KMS-11 (cell line): ENCODE data around the gene PLA2G2D.

ENCODE experiments used
- H2AFZ ChIP-seq: fragments of 200-600 bp; sonication (generic); 2 replicates; pipeline ENCODE4 v1.6.1; 2016; ENCODE audit warnings: antibody characterized with exemption, mixed run types, low read depth
- H3K27ac ChIP-seq: fragments of 200-600 bp; sonication (generic); 2 replicates; pipeline ENCODE4 v1.6.1; 2016; ENCODE audit warnings: mild to moderate bottlenecking, mixed run types
- H3K27me3 ChIP-seq: fragments of 200-600 bp; sonication (generic); 2 replicates; pipeline ENCODE4 v1.6.1; 2017; ENCODE audit warnings: mild to moderate bottlenecking, low read depth, mixed run types, moderate library complexity; ENCODE audit not compliant: insufficient read depth
- H3K36me3 ChIP-seq: fragments of 200-600 bp; sonication (generic); 2 replicates; pipeline ENCODE4 v1.6.1; 2017; ENCODE audit warnings: mild to moderate bottlenecking, mixed run types; ENCODE audit not compliant: insufficient read depth
- H3K4me1 ChIP-seq: fragments of 200-600 bp; sonication (generic); 2 replicates; pipeline ENCODE4 v1.6.1; 2016; ENCODE audit warnings: mild to moderate bottlenecking, low read depth, mixed run types; ENCODE audit not compliant: poor library complexity, severe bottlenecking
- H3K4me2 ChIP-seq: fragments of 200-600 bp; sonication (generic); 2 replicates; pipeline ENCODE4 v1.7.0; 2016; ENCODE audit warnings: mild to moderate bottlenecking, mixed run types
- H3K4me3 ChIP-seq: fragments of 200-600 bp; sonication (generic); IDR thresholded peaks from 2 replicates; pipeline ENCODE4 v1.6.1; 2017; ENCODE audit warnings: low read depth, low read length, mixed read lengths; ENCODE audit not compliant: insufficient read depth
- H3K79me2 ChIP-seq: fragments of 200-600 bp; sonication (generic); 2 replicates; pipeline ENCODE4 v1.6.1; 2016; ENCODE audit warnings: low read depth, mixed run types; ENCODE audit not compliant: insufficient read depth
- H3K9ac ChIP-seq: fragments of 200-600 bp; sonication (generic); 2 replicates; pipeline ENCODE4 v1.6.1; 2016; ENCODE audit warnings: mild to moderate bottlenecking, mixed run types
- H4K20me1 ChIP-seq: fragments of 200-600 bp; sonication (generic); 2 replicates; pipeline ENCODE4 v1.6.1; 2016; ENCODE audit warnings: mild to moderate bottlenecking, mixed run types; ENCODE audit not compliant: insufficient read depth
- CTCF ChIP-seq: fragments of 200-600 bp; sonication (generic); conservative IDR thresholded peaks from 2 replicates; pipeline ENCODE4 v1.6.1; 2017; ENCODE audit warnings: low read depth, mild to moderate bottlenecking, antibody characterized with exemption, low read length, moderate library complexity, mixed read lengths

Gene PLA2G2D

GRCh38 chr1:20075345-20075744 is 44.0 kb downstream of the PLA2G2D start:
- H3K4me3 ChIP-seq: no peak overlapping the region
- TF ChIP-seq CTCF: no peak
- no peak overlapping the region for H3K27ac ChIP-seq
- H3K4me1 ChIP-seq: no peaks in the 10 kb centered on the region
- peaks cover 55% of the 10 kb centered on the region for H3K27me3 ChIP-seq
- H3K9ac ChIP-seq: no peak overlapping the region
- H3K79me2 ChIP-seq: no peaks in the 10 kb centered on the region
- no peak overlapping the region for H3K4me2 ChIP-seq
- no peaks in the 10 kb centered on the region for H3K36me3 ChIP-seq
- no peak overlapping the region for H2AFZ ChIP-seq
- no peaks in the 10 kb centered on the region for H4K20me1 ChIP-seq

GRCh38 chr1:20074725-20075171 is 44.6 kb downstream of the PLA2G2D start:
- Histone ChIP-seq H3K79me2 (no peaks in the 10 kb centered on the region), H3K9ac (no peak overlapping the region), H3K36me3 (no peaks in the 10 kb centered on the region), H3K27me3 (peaks cover 57% of the 10 kb centered on the region), H3K27ac (no peak overlapping the region), H4K20me1 (no peaks in the 10 kb centered on the region), H3K4me2 (no peak overlapping the region), H3K4me3 (no peak overlapping the region), H2AFZ (no peak overlapping the region), H3K4me1 (no peaks in the 10 kb centered on the region)
- TF ChIP-seq CTCF: no peak

GRCh38 chr1:20074055-20074724 is 45.1 kb downstream of the PLA2G2D start:
- Histone ChIP-seq H3K27me3 (peaks cover 61% of the 10 kb centered on the region), H3K9ac (no peak overlapping the region), H3K4me1 (no peaks in the 10 kb centered on the region), H4K20me1 (no peaks in the 10 kb centered on the region), H3K4me3 (no peak overlapping the region), H2AFZ (no peak overlapping the region), H3K36me3 (no peaks in the 10 kb centered on the region), H3K4me2 (no peak overlapping the region), H3K27ac (no peak overlapping the region), H3K79me2 (no peaks in the 10 kb centered on the region)
- no peak for TF ChIP-seq CTCF

- Histone ChIP-seq H3K36me3 (no peaks in the 10 kb centered on the region), H3K4me2 (no peak overlapping the region), H2AFZ (no peak overlapping the region), H3K27me3 (peaks cover 66% of the 10 kb centered on the region), H3K4me3 (no peak overlapping the region), H3K27ac (no peak overlapping the region), H3K79me2 (no peaks in the 10 kb centered on the region), H4K20me1 (no peaks in the 10 kb centered on the region), H3K9ac (no peak overlapping the region), H3K4me1 (no peaks in the 10 kb centered on the region)
- TF ChIP-seq CTCF: no peak
Observed at GRCh38 chr1:20073256-20073655, 46.1 kb downstream of the PLA2G2D start.
